NCI-H1105 (cell line): ENCODE results near the gene C20orf144.

Experiments used
- DNase-seq: peaks from one replicate; lab custom pipeline; 2025; lab: John Stamatoyannopoulos, UW

C20orf144 gene

GRCh38 chr20:33666293-33667244 lies 4.4 kb downstream of the C20orf144 start, which contains the start of gene ACTL10:
Gene ACTL10 (plus strand): TSS chr20:33666943. CDS start chr20:33667498, 555 bp downstream.
- DNase-seq: peak; percentile 99

DNA sequence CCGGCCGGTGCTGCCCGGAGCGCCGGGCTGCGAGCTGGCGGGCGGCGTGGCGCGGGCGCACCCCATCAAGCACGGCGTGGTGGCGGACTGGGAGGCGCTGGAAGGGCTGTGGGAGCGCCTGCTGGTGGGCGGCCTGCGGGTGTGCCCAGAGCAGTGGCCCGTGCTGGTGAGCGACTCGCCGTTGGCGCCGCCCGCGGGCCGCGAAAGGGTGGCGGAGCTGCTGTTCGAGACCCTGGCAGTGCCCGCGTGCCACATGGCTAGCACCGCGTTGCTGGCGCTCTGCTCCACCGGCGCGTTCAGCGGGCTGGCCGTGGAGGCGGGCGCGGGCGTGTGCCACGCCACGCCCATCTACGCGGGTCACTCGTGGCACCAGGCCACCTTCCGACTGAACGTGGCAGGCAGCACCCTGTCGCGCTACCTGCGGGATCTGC lies 5.1 kb downstream of the C20orf144 start:
- DNase-seq: peak; percentile 39

DNA sequence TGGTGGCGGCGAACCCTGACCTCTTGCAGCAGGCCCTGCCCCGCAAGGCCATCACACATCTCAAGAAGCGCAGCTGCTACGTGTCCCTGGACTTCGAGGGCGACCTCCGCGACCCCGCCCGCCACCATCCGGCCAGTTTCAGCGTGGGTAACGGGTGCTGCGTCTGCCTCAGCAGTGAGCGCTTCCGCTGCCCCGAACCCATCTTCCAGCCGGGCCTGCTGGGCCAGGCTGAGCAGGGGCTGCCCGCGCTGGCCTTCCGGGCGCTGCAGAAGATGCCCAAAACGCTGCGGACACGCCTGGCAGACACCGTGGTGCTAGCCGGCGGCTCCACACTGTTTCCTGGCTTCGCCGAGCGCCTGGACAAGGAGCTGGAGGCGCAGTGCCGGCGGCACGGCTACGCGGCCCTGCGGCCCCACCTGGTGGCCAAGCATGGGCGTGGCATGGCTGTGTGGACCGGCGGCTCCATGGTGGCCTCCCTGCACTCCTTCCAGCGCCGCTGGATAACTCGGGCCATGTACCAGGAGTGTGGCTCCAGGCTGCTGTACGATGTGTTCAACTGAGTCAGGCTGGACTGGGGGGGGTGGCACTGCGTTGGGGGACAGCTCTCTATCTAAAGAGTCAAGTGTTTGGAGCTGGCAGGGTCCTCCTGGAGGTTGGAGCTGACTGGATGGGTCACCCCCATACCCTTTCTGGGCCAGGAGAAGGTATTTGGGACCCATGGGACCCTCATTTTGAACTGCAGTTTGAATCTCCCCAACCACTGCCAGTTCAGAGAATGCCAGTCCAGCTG lies 5.7 kb downstream of the C20orf144 start:
- peak; percentile 72 for DNase-seq

DNA sequence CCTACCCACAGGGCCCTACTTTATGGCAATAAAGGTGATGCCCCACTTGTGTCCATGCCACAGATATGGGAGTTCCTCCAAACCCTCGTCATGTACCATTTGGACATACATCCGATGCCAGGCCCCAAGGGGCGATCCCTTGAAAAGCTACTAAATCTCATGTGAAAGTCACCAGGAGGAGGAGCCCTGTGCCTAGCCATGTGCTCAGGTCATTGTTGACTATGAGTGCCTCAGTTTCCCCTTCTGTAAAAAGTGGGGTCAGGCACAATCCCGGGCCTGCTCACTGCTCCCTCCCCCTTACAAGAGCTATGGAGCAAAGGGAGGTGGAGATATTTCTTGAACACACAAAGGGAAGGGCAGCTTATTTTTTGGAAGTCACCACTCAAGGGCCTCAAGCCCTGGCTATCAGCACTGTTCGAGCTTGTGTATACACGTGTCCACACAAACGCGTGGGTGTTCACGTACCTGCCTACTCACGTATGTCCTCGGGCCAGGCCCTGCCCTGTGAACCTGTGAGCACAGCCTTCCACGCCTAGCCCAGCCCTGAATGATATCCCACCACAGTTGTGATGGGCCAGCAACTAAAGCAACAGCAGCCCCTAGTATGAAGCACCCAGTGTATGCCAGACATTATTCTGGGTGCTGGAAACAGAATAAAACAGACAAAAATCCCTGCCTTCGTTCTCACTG lies 6.5 kb downstream of the C20orf144 start:
- DNase-seq: no peak

GRCh38 chr20:33669224-33669623 lies 7.1 kb downstream of the C20orf144 start:
- no peak for DNase-seq

- DNase-seq: no peak
Observed at GRCh38 chr20:33669873-33670640, 7.9 kb downstream of the C20orf144 start.

- no peak for DNase-seq
Observed at GRCh38 chr20:33670715-33671499, 8.8 kb downstream of the C20orf144 start.

GRCh38 chr20:33671573-33672288 lies 9.6 kb downstream of the C20orf144 start:
- DNase-seq: no peak

DNA sequence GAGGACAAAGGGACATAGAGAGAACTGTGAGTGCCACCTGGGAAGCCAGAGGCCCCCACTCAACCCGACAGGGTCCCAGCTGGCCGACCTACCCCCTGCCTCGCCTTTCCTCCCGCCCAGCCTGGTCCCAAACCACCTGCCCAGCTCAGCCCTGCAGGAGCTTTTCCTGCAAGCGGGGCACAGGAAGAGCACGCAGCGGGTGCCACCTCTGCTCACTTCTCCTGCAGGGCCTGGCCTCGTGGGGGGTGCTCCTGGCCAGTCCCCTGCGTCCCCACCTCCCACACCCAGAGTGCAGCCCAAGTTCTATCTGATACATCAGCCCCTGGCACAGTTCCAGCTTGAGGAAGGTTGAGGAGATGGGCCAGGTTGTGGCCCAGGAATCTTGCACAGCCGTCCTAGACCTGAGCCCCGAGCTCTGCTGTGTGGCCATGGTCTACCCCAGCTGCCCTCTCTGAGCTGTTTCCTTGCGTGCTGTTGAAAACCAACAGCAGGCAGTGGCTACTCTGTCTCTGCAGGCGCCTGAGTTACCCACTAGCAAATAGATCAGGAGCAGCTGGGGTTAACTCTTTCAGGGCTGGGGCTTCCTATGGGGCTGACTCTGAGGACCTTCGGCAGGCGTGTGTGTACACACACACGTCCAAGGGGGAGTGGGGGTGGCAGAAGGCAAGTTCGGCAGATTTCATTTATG lies 10.4 kb downstream of the C20orf144 start:
- DNase-seq: no peak

DNA sequence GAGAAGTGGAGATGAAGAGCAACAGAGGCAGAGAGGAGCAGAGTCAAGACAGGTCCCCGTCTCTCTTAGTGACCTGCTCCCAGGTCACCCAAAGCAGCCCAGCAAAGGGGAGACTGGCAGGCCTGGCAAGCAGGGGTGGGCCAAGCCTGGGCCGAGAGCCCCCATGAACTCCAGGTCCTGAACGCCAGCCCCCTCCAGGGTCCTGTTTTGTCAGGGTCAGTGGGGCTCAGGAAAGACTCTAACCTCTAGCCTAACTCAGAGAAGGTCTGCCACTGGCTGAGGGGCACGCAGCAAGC lies 10.9 kb downstream of the C20orf144 start:
- no peak for DNase-seq

GRCh38 chr20:33673410-33674293 lies 11.5 kb downstream of the C20orf144 start:
- DNase-seq: no peak

DNA sequence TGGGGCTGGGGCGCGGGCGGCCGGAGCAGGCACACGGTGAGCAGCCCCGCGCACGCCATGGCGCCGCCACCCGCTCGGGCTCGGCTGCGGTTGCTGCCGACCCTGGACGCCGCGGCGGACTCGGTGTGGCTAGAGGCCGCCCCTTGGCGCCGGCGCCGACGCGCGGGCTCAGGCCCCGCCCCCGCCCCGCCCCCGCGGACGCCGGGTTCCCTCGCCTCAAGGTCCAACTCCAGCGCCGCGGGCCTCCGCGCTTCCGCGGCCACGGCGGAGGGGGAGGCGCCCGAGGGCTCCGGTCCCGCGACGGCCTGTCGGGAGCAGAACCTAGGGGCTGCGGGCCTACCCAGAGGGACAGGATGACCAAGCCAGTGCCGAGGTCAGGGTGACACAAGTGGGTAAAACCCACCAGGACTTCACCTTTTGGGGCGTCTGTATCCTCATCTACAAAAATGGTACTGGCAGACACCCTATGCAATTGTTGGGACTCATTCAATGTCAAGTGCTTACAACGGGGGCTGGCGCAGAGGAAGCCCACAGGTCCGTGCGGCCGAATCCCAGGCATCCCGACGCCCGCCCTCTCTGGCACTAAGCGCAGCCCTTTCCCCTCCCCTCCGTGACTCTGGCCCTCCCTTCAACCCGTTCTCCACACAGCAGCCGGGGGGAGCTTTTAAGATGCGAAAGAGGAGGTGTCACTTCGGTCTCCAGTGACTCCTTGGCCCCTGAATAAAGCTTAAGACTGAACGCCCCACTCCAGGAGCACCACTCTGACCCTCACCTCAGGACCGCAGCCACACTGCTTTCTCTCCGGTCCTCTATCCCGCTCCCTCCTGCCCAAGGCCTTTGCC lies 12.4 kb downstream of the C20orf144 start, which contains the start of gene NECAB3:
Gene NECAB3, minus strand, starts transcription at position 135 of the 842 bp plus-strand sequence. Its CDS starts 76 bp downstream, at position 59.
- DNase-seq: peak; percentile 82

DNA sequence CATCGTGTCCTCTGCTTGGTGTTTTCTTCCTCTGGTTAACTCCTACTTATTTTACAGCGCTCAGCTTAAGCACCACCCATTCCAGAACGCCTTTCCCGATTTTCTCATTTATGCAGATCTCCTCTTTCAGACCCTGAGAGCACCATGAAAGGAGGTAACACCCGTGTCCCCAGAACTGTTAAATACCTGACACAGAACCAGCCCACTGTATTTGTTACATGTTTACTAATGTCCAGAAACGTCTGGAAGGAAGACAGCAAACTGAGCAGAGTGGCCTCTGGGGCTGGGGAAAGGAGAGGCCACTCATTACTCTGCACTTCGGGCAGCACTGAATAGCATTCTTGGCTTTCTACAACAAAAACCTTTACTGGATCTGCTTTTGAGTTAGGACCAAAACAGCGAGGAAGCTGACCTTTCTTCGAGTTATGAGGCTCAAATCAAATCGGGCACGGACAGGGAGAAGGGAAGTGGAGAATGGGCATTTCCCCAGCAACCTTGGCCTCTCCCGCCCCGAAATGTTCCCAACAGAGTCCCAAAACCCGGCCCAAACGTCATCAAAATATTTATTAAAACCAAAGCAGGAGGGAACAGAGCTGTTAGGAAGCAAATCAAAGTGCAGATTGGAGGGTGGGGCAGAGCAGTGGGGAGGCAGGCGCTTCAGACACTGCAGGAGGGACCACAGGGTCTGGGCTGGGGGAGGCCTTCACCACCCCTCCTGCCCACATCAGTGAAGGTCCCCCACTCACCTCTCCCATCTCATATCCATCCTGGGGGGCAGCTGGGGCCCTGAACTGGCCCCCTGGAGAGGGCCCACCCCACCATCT lies 13.2 kb downstream of the C20orf144 start:
- no peak for DNase-seq

GRCh38 chr20:33676121-33676520 lies 14.0 kb downstream of the C20orf144 start:
- no peak for DNase-seq

DNA sequence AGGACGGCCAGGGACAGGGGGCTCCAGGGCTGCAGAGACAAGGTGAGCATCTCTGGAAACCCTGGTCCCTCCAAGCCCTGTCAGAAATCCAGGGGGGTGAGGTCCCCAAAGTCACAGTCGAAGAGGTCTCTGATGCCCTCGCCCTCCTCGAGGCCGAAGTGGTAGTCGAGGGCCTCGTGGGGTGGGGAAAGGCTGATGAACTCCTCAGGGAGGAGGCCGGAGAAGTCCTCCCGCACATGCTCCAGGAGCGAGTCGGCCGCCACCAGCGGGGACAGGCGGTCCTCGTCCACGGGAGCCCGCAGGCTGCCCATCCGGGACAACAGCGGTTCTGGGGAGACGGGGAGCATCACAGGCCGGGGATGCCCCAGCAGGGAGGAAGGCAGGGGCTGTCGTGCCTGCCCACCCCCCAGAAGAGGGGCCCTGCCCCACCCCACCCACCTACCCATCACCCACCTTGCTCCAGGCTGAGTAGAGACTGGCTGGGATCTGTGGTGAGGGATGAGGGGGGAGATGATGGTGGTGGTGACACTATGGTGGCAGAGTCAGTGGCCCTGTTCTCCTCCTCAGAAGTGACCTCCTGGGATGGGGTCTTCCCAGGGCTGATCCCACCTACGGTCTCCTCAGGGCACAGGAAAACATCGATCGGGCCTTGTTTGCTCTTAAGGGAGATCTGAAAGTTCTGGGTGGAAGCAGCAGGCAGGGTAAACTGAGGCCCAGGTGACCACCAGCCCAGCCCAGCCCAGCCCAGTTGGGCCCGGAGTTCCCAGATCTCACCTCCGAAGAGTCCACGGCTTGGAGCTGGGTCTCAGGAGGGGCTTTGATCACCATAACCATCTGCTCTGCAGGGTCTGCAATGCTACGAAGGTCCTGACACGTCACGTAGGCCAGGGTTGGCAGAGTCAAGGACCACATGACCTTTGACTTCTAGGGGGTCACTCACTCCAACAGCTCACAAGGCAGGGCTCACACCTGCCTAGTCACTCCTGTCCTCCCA lies 14.8 kb downstream of the C20orf144 start:
- DNase-seq: no peak
